LNCaP clone FGC (cell line): ENCODE results near the gene L3MBTL1.

Experiments used
- DNase-seq: peaks from one replicate; pipeline ENCODE4 v3.0.0-alpha.2; 2011; ENCODE audit warnings: low read depth
- H3K4me3 ChIP-seq: 2 replicates; pipeline ENCODE4 v1.5.1; 2011; ENCODE audit warnings: mild to moderate bottlenecking, low read depth, low read length, control low read depth
- CTCF ChIP-seq: IDR thresholded peaks from 2 replicates; pipeline ENCODE4 v1.5.1; 2012; ENCODE audit warnings: mild to moderate bottlenecking; ENCODE audit not compliant: control insufficient read depth, insufficient read depth; ENCODE audit errors: extremely low read depth

Gene L3MBTL1

GRCh38 chr20:43568706-43569105 lies 61.2 kb downstream of the L3MBTL1 start:
- no peak for TF ChIP-seq CTCF
- DNase-seq: no peak
- H3K4me3 ChIP-seq: no peak overlapping the region

GRCh38 chr20:43569282-43569681 lies 61.8 kb downstream of the L3MBTL1 start:
- DNase-seq: no peak
- no peak for TF ChIP-seq CTCF
- H3K4me3 ChIP-seq: no peak overlapping the region

GRCh38 chr20:43570496-43570895 lies 63.0 kb downstream of the L3MBTL1 start:
- DNase-seq: no peak
- H3K4me3 ChIP-seq: no peak overlapping the region
- TF ChIP-seq CTCF: no peak

GRCh38 chr20:43571310-43571709 lies 63.8 kb downstream of the L3MBTL1 start:
- no peak for TF ChIP-seq CTCF
- no peak for DNase-seq
- H3K4me3 ChIP-seq: no peak overlapping the region

- no peak overlapping the region for H3K4me3 ChIP-seq
- TF ChIP-seq CTCF: no peak
- no peak for DNase-seq
Observed at GRCh38 chr20:43571771-43572170, 64.3 kb downstream of the L3MBTL1 start.

- no peak for TF ChIP-seq CTCF
- no peak for DNase-seq
- no peak overlapping the region for H3K4me3 ChIP-seq
Observed at GRCh38 chr20:43572891-43573290, 65.4 kb downstream of the L3MBTL1 start.

- DNase-seq: no peak
- TF ChIP-seq CTCF: no peak
- H3K4me3 ChIP-seq: no peak overlapping the region
Observed at GRCh38 chr20:43576108-43576507, 68.6 kb downstream of the L3MBTL1 start.
